ENCODE data around the gene CDKN2B.

Gene CDKN2B

GRCh38 chr9:21993893-21994555 is 15.1 kb downstream of the CDKN2B start, which contains the start of gene CDKN2A:
Gene CDKN2A (minus strand): TSS chr9:21994392.
- peak; percentile 42 for DNase-seq

GRCh38 chr9:21993007-21993406 is 16.1 kb downstream of the CDKN2B start:
- DNase-seq = no peak

- DNase-seq = no peak
These were observed 17.8 kb downstream of the CDKN2B start for GRCh38 chr9:21991072-21991959.

GRCh38 chr9:21989440-21990189 is 19.5 kb downstream of the CDKN2B start:
- DNase-seq = no peak

GRCh38 chr9:21988056-21988990 is 20.8 kb downstream of the CDKN2B start:
- no peak for DNase-seq

GRCh38 chr9:21985964-21986667 is 23.0 kb downstream of the CDKN2B start:
- no peak for DNase-seq

- no peak for DNase-seq
These were observed 25.0 kb downstream of the CDKN2B start for GRCh38 chr9:21984101-21984500.

GRCh38 chr9:21983561-21983935 is 25.6 kb downstream of the CDKN2B start:
- no peak for DNase-seq

GRCh38 chr9:21982861-21983560 is 26.1 kb downstream of the CDKN2B start:
- no peak for DNase-seq

GRCh38 chr9:21982391-21982790 is 26.7 kb downstream of the CDKN2B start:
- no peak for DNase-seq

GRCh38 chr9:21976334-21976875 is 32.7 kb downstream of the CDKN2B start:
- no peak for DNase-seq

GRCh38 chr9:21974722-21975409 is 34.2 kb downstream of the CDKN2B start:
- DNase-seq = peak; percentile 84

- no peak for DNase-seq
These were observed 34.8 kb downstream of the CDKN2B start for GRCh38 chr9:21974343-21974721.

GRCh38 chr9:21972361-21972760 is 36.7 kb downstream of the CDKN2B start:
- DNase-seq = no peak

GRCh38 chr9:21970800-21971640 is 38.1 kb downstream of the CDKN2B start:
- no peak for DNase-seq

GRCh38 chr9:21969951-21970799 is 38.9 kb downstream of the CDKN2B start:
- DNase-seq = no peak

- DNase-seq = no peak
These were observed 39.8 kb downstream of the CDKN2B start for GRCh38 chr9:21969011-21969940.
